ENCODE measurements around the gene CENPQ.

The CENPQ gene

GRCh38 chr6:49506569-49507111 lies 43.5 kb downstream of the CENPQ start:
- no peak for DNase-seq (ENCODE audit: low read depth)

- no peak for DNase-seq (ENCODE audit: low read depth)
These were observed 46.2 kb downstream of the CENPQ start for GRCh38 chr6:49509342-49509741.

- DNase-seq (ENCODE audit: low read depth), result no peak
These were observed 50.2 kb downstream of the CENPQ start for GRCh38 chr6:49513153-49513989.

- no peak for DNase-seq (ENCODE audit: low read depth)
These were observed 51.7 kb downstream of the CENPQ start for GRCh38 chr6:49514571-49515484.

- no peak for DNase-seq (ENCODE audit: low read depth)
These were observed 52.4 kb downstream of the CENPQ start for GRCh38 chr6:49515485-49516146.

- DNase-seq (ENCODE audit: low read depth), result no peak
These were observed 53.0 kb downstream of the CENPQ start for GRCh38 chr6:49516147-49516505.

- DNase-seq (ENCODE audit: low read depth), result no peak
These were observed 54.7 kb downstream of the CENPQ start for GRCh38 chr6:49517919-49518318.

- no peak for DNase-seq (ENCODE audit: low read depth)
These were observed 56.5 kb downstream of the CENPQ start for GRCh38 chr6:49519660-49520059.

- DNase-seq (ENCODE audit: low read depth), result no peak
These were observed 59.8 kb downstream of the CENPQ start for GRCh38 chr6:49522710-49523593.

- no peak for DNase-seq (ENCODE audit: low read depth)
These were observed 60.7 kb downstream of the CENPQ start for GRCh38 chr6:49523901-49524300.

GRCh38 chr6:49524541-49524940 lies 61.4 kb downstream of the CENPQ start:
- DNase-seq (ENCODE audit: low read depth), result no peak

- no peak for DNase-seq (ENCODE audit: low read depth)
These were observed 63.4 kb downstream of the CENPQ start for GRCh38 chr6:49526598-49526997.

- DNase-seq (ENCODE audit: low read depth), result no peak
These were observed 64.2 kb downstream of the CENPQ start for GRCh38 chr6:49527320-49527719.

GRCh38 chr6:49528571-49528970 lies 65.4 kb downstream of the CENPQ start:
- DNase-seq (ENCODE audit: low read depth), result no peak

GRCh38 chr6:49530141-49530776 lies 67.1 kb downstream of the CENPQ start:
- no peak for DNase-seq (ENCODE audit: low read depth)

GRCh38 chr6:49531774-49532569 lies 68.8 kb downstream of the CENPQ start:
- no peak for DNase-seq (ENCODE audit: low read depth)

GRCh38 chr6:49535795-49536194 lies 72.6 kb downstream of the CENPQ start:
- DNase-seq (ENCODE audit: low read depth), result no peak

GRCh38 chr6:49539102-49539501 lies 75.9 kb downstream of the CENPQ start:
- DNase-seq (ENCODE audit: low read depth), result no peak

- no peak for DNase-seq (ENCODE audit: low read depth)
These were observed 77.4 kb downstream of the CENPQ start for GRCh38 chr6:49540614-49541013.

GRCh38 chr6:49541210-49541724 lies 78.1 kb downstream of the CENPQ start:
- no peak for DNase-seq (ENCODE audit: low read depth)

Measured in stimulated activated CD8-positive, alpha-beta memory T cell treated with anti-CD3 and anti-CD28 coated beads, Interleukin-12 subunit alpha, Interleukin-12 subunit beta, amount 100 ng/mL, for 1 hour (primary cell).